Measurements from ENCODE around the gene TIMP2. TPM values are rescaled to one million over a fixed set of nuclear protein-coding genes. Genes with fewer than 3 reads are reported as not detected.

Gene TIMP2, protein sequence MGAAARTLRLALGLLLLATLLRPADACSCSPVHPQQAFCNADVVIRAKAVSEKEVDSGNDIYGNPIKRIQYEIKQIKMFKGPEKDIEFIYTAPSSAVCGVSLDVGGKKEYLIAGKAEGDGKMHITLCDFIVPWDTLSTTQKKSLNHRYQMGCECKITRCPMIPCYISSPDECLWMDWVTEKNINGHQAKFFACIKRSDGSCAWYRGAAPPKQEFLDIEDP
- 44.7 and 79.5 TPM in 2 replicates for total RNA-seq

DNA sequence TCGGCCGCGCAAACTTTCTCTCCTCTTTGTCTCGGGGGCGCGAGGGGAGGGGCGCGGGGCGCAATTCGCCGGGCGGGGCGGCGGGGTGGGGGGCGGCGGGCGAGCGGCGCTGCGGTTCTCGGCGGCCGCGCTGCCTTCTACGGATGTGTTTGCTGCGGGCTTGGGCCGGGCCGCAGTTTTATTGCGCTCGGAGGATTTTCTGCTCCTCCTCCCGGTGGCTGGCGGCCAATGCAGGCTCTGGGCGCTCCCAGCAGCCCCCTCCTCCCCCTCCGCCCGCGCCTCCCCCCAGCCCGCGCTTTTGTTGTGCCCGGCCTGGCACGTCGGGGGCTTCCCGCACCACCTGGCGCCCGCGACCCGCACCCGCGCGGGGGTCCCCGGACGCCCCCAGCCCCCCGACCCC lies at the start of gene TIMP2:
Gene TIMP2, minus strand, starts transcription at position 154 of the 400 bp plus-strand sequence. CDS start 299 bp downstream, outside the sequence.

DNA sequence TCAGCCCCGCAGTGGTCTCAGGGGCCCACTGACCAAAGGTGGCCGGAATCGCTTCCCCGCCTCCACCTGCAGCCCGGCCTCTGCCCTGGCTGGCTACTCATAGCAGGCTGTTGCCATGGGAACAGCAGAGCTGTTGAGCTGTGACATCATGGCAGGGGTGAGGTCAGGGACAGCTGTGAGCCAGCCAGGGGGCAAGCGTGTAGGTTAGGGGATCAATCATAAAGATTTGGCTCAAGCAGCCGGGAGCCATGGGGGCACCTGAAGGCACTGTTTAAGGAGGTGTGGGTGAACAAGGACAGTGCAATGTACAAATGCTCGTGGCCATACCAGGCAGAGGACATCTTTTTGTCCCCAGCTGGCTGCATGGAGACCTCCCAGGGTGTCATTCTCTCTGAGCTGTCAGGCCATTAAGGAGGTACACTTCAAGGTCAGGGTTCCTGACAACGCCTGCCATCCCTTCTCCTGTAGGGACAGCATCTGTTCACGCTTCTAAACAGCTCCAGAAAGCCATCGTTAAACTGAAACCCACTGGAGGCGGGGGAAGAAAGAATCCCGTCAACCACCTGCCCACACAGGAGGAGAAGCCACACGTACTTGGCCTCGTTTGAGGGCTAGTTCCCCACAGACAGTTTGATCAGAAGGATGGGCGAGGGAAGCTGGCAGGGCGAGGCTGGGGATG lies 21.9 kb downstream of the TIMP2 start, which contains the start of gene CEP295NL:
Gene CEP295NL, minus strand, starts transcription at position 101 of the 679 bp plus-strand sequence. CDS start 1,373 bp downstream, outside the sequence.

DNA sequence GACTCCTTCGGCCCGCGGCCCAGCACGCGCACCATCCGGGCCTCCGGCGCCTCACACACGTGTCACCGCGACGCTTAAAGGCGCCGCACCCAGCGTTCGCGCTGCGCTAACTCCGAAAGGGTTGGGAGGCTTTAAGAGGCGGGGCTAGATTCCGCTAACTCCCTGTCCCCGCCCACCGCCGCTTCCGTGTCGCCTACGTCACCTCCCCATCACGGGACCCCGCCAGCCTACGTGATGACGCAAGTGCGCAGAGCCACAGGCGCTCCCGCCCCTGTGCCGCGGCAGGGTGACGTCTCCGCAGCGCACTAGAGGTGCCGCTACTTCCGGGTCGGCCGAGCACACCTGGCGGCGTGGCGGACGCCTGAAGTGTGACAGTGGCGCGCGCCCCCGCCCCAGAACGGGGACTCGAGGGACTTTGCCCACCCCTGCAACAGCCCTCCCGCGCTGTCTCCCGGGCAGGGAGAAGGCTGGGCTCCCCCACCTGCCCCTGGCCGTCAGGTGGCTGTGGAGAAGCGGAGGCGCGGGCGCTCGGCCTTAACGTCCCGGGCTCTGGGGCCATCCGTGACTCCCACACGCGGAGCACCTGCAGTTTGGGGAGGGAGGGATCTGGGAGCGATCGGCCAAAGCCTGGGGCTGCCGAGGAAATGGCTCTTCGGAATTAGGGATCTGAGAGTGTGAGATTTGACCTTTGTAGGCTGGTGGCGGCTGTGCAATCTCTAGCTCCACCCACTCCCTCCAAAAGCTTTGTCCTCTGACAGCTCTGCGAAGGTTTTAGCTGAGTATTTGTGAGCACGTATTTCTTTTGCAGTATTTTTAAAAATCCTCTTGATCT lies 84.2 kb downstream of the TIMP2 start, which contains the start of gene USP36:
Gene USP36, minus strand, starts transcription at position 35 of the 832 bp plus-strand sequence. CDS start 4,451 bp downstream, outside the sequence.

Other genes starting within 250 kb of the TIMP2 start
- gene CYTH1, start 143.1 kb downstream of the TIMP2 start, total RNA-seq: 6.3 and 7.5 TPM in 2 replicates
- 11.2 and 14.6 TPM in 2 replicates for gene USP36, start 84.6 kb downstream of the TIMP2 start, total RNA-seq
- gene CEP295NL, start 22.2 kb downstream of the TIMP2 start, total RNA-seq: 0.85 and 1.8 TPM in 2 replicates
- 258 and 334 TPM in 2 replicates for gene LGALS3BP, start 54.5 kb upstream of the TIMP2 start, total RNA-seq
- gene CANT1, start 84.4 kb upstream of the TIMP2 start, total RNA-seq: 27.9 and 42.5 TPM in 2 replicates
- gene C1QTNF1, start 98.8 kb upstream of the TIMP2 start, total RNA-seq: 40.4 and 77.1 TPM in 2 replicates
- gene ENGASE, start 149.4 kb upstream of the TIMP2 start, total RNA-seq: 11.8 and 18.0 TPM in 2 replicates